Progenitor cell of endocrine pancreas (in vitro differentiated cells): ENCODE data around the gene SQSTM1. TPM values are rescaled to one million over a fixed set of nuclear protein-coding genes. Genes with fewer than 3 reads are reported as not detected.

ENCODE experiments used
- DNase-seq: peaks from one replicate; pipeline ENCODE4 v3.0.0; 2021; ENCODE audit warnings: low spot score; ENCODE audit not compliant: unreplicated experiment
- H3K27ac Mint-ChIP-seq: 2 replicates; pipeline ENCODE4 v1.8.0; 2021; ENCODE audit warnings: mild to moderate bottlenecking, moderate library complexity, mixed read lengths
- H3K27me3 Mint-ChIP-seq: 2 replicates; pipeline ENCODE4 v1.8.0; 2021; ENCODE audit warnings: mixed read lengths
- H3K36me3 Mint-ChIP-seq: 2 replicates; pipeline ENCODE4 v1.8.0; 2022; ENCODE audit warnings: mixed read lengths; ENCODE audit not compliant: insufficient read depth
- H3K4me1 Mint-ChIP-seq: 2 replicates; pipeline ENCODE4 v1.8.0; 2021; ENCODE audit warnings: low read depth, mixed read lengths
- H3K4me3 Mint-ChIP-seq: 2 replicates; pipeline ENCODE4 v1.8.0; 2021; ENCODE audit warnings: low read depth, mild to moderate bottlenecking, moderate library complexity, mixed read lengths
- H3K9me3 Mint-ChIP-seq: 2 replicates; pipeline ENCODE4 v1.8.0; 2021; ENCODE audit warnings: low read depth, mixed read lengths
- CTCF ChIP-seq: fragments of 200-600 bp; sonication (generic); IDR thresholded peaks from one replicate; pipeline ENCODE4 v1.5.0; 2021; ENCODE audit warnings: antibody characterized with exemption, mild to moderate bottlenecking; ENCODE audit not compliant: unreplicated experiment
- total RNA-seq: library from RNA; stranded (reverse); gene quantifications from 2 replicates; pipeline ENCODE4 v1.2.1, GENCODE V29; 2021

SQSTM1 gene
- total RNA-seq, 1 donor from 2014 or later: 113 TPM

- peaks cover 15% of the 10 kb centered on the region for H3K4me1 Mint-ChIP-seq
- H3K36me3 Mint-ChIP-seq: peaks cover 14% of the 10 kb centered on the region
- peak; percentile 66 for DNase-seq
- no peaks in the 10 kb centered on the region for H3K27me3 Mint-ChIP-seq
- H3K27ac Mint-ChIP-seq: no peak overlapping the region
- TF ChIP-seq CTCF: peak; percentile 71
- no peaks in the 10 kb centered on the region for H3K9me3 Mint-ChIP-seq
- H3K4me3 Mint-ChIP-seq: no peak overlapping the region
Measured at GRCh38 chr5:179801304-179802206, 19.1 kb upstream of the SQSTM1 start.

- no peaks in the 10 kb centered on the region for H3K27me3 Mint-ChIP-seq
- peaks cover 10% of the 10 kb centered on the region for H3K36me3 Mint-ChIP-seq
- H3K4me1 Mint-ChIP-seq: peaks cover 15% of the 10 kb centered on the region
- H3K27ac Mint-ChIP-seq: no peak overlapping the region
- DNase-seq: no peak
- H3K4me3 Mint-ChIP-seq: no peak overlapping the region
- TF ChIP-seq CTCF: no peak
- no peaks in the 10 kb centered on the region for H3K9me3 Mint-ChIP-seq
Measured at GRCh38 chr5:179802207-179802883, 18.4 kb upstream of the SQSTM1 start.

- no peak for DNase-seq
- Mint-ChIP-seq H3K4me3 (no peak overlapping the region), H3K27ac (no peak overlapping the region)
Measured at GRCh38 chr5:179802950-179803562, 17.6 kb upstream of the SQSTM1 start.

GRCh38 chr5:179803651-179804554 is 16.8 kb upstream of the SQSTM1 start:
- Mint-ChIP-seq H3K27me3 (no peaks in the 10 kb centered on the region), H3K27ac (no peak overlapping the region)
- DNase-seq: no peak

More at GRCh38 chr5:179802950-179803562, 17.6 kb upstream of the SQSTM1 start:
- TF ChIP-seq CTCF: no peak
- Mint-ChIP-seq H3K27me3 (no peaks in the 10 kb centered on the region), H3K9me3 (no peaks in the 10 kb centered on the region), H3K4me1 (peaks cover 15% of the 10 kb centered on the region), H3K36me3 (peaks cover 9% of the 10 kb centered on the region)

More at GRCh38 chr5:179803651-179804554, 16.8 kb upstream of the SQSTM1 start:
- H3K4me3 Mint-ChIP-seq: peak overlapping the region; percentile 35
- peaks cover 9% of the 10 kb centered on the region for H3K36me3 Mint-ChIP-seq
- no peak for TF ChIP-seq CTCF
- peaks cover 15% of the 10 kb centered on the region for H3K4me1 Mint-ChIP-seq
- H3K9me3 Mint-ChIP-seq: no peaks in the 10 kb centered on the region
